ENCODE measurements around the gene SCAPER. TPM values are rescaled to one million over a fixed set of nuclear protein-coding genes. Genes with fewer than 3 reads are reported as not detected.

SCAPER gene
- total RNA-seq, 3 donors from 2014 or later, result 15.8 to 33.1 (median 33.0) TPM

DNA sequence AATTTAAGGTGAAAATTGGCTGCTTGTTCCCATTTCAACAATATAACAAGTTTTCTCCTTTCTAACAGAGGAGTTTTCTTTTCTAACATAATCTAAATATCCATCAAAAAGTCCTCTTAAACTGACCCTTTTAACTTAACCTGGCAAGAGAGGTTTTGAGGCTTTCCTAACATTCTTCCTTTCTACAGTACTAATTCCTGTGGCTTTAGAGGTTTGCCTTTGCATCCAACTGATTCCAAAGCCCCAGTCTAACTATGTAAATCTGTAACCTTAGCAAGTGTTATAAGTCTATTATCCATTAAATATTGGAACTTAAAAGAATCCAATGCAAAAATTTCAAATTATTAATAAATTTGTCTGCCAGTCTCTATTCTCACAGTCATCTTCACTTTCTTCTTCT, 434.4 kb downstream of the SCAPER start:
- intact Hi-C loops (cut with DNase I, micrococcal nuclease), result no loop called here
- Histone ChIP-seq H3K36me3 (ENCODE audit: low read depth) (no peaks in the 10 kb centered on the region), H3K4me3 (no peak overlapping the region), H3K4me1 (ENCODE audit: low read depth) (no peaks in the 10 kb centered on the region), H3K9me3 (peaks cover 7% of the 10 kb centered on the region)
- DNase-seq, result no peak
- TF ChIP-seq, protein P1, sequence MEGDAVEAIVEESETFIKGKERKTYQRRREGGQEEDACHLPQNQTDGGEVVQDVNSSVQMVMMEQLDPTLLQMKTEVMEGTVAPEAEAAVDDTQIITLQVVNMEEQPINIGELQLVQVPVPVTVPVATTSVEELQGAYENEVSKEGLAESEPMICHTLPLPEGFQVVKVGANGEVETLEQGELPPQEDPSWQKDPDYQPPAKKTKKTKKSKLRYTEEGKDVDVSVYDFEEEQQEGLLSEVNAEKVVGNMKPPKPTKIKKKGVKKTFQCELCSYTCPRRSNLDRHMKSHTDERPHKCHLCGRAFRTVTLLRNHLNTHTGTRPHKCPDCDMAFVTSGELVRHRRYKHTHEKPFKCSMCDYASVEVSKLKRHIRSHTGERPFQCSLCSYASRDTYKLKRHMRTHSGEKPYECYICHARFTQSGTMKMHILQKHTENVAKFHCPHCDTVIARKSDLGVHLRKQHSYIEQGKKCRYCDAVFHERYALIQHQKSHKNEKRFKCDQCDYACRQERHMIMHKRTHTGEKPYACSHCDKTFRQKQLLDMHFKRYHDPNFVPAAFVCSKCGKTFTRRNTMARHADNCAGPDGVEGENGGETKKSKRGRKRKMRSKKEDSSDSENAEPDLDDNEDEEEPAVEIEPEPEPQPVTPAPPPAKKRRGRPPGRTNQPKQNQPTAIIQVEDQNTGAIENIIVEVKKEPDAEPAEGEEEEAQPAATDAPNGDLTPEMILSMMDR (IDR thresholded peaks at IDR 0.05), result no peak
- ATAC-seq, result no peak

DNA sequence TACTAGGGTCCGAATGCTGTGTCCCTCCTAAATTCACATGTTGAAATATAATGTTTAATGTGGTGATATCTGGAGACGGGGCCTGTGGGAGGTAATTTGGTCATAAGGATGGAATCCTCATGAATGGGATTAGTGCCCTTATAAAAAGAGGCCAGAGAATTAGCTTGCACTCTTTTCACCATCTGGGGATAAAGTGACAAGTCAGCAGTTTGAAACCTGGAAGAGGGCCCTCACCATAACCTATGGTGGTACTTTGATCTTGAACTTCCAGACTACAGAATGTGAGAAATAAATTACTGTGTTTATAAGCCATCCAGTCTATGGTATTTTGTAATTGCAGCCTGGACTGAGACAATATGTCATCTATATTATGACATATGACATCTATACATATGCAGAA, 436.4 kb downstream of the SCAPER start:
- intact Hi-C loops (cut with DNase I, micrococcal nuclease), result no loop called here
- ATAC-seq (no peak), DNase-seq (no peak)
- Histone ChIP-seq H3K9me3 (peaks cover 10% of the 10 kb centered on the region), H3K4me1 (ENCODE audit: low read depth) (no peaks in the 10 kb centered on the region), H3K4me3 (no peak overlapping the region), H3K36me3 (ENCODE audit: low read depth) (no peaks in the 10 kb centered on the region)
- TF ChIP-seq, protein P1 (IDR thresholded peaks at IDR 0.05), result no peak

DNA sequence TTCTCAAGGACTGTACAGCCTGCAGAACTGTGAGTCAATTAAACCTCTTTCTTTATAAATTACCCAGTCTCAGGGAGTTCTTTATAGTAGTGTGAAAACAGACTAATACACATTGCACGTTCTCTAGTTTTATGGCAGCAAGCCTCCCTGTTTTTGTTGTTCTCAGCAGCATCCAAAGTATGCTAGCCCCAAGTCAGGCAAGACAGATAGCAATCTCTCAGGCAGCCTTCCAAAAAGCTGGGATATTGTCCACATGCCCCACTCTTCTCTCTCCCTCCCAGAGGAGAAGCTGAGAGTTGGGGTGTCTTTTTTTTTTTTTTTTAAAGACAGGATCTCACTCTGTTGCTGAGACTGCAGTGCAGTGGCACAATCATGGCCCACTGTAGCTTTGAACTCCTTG, 438.0 kb downstream of the SCAPER start:
- Histone ChIP-seq H3K36me3 (ENCODE audit: low read depth) (no peaks in the 10 kb centered on the region), H3K9me3 (peaks cover 10% of the 10 kb centered on the region), H3K4me1 (ENCODE audit: low read depth) (no peaks in the 10 kb centered on the region), H3K4me3 (no peak overlapping the region)
- ATAC-seq (no peak), DNase-seq (no peak)
- intact Hi-C loops (cut with DNase I, micrococcal nuclease), result no loop called here
- TF ChIP-seq, protein P1 (IDR thresholded peaks at IDR 0.05), result no peak

DNA sequence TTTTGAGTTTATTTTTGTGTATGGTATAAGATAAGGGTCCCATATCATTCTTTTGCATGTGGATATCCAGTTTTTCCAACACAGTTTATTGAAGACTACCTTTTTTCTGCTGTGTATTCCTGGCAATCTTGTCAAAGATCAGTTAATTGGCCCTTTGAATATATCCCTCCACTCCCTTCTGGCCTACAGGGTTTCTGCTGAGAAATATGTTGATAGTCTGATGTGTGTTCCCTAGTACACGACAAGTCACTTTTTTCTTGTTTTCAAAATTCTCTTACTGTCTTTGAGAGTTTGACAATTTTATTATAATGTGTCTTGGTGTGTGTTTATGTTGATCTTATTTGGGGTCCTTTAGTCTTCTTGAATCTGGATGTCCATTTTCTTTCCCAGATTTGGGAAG, 439.4 kb downstream of the SCAPER start:
- no peak for ATAC-seq
- TF ChIP-seq, protein P1 (IDR thresholded peaks at IDR 0.05), result no peak
- Histone ChIP-seq H3K9me3 (peaks cover 10% of the 10 kb centered on the region), H3K36me3 (ENCODE audit: low read depth) (no peaks in the 10 kb centered on the region), H3K4me3 (no peak overlapping the region), H3K4me1 (ENCODE audit: low read depth) (no peaks in the 10 kb centered on the region)
- intact Hi-C loops (cut with DNase I, micrococcal nuclease), result no loop called here
- DNase-seq, result no peak

DNA sequence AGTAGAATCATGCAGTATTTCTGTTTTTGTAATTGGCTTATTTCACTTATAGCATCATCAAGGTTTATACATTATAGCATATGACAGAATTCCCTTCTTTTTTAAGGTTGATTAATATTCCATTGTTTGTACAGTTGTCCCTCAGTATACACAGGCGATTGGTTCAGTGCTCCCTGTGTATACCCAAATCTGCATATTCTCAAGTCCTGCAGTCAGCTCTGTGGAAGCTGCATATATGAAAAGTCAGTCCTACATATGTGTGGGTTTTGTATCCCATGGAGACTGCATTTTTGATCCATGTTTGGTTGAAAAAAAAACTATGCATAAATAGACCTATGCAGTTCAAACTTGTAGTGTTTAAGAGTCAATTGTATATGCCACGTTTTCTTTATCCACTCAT, 440.9 kb downstream of the SCAPER start:
- peaks cover 10% of the 10 kb centered on the region for H3K9me3 ChIP-seq
- no peak for DNase-seq
- TF ChIP-seq, protein P1 (IDR thresholded peaks at IDR 0.05), result no peak
- intact Hi-C loops (cut with DNase I, micrococcal nuclease), result no loop called here
- H3K4me3 ChIP-seq, result no peak overlapping the region
- no peaks in the 10 kb centered on the region for H3K36me3 ChIP-seq (ENCODE audit: low read depth)
- no peak for ATAC-seq
- H3K4me1 ChIP-seq (ENCODE audit: low read depth), result no peaks in the 10 kb centered on the region

DNA sequence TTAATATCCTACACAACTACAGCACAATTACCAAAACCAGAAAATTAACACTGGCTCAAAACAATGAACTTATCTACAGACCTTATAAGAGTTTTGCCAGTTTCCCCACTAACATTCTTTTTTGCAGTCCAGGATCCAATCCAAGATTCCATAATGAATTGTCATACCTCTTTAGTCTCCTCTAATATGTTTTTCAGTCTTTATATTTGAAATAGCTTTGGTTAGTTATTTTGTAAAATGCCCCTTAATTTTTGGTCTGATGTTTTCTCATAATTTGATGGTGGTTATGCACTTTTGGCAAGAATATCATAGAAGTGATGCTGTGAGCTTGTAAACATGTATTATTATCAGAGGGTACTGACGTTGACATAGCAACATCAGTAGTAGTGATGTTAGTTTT, 444.3 kb downstream of the SCAPER start:
- H3K4me3 ChIP-seq, result no peak overlapping the region
- intact Hi-C loops (cut with DNase I, micrococcal nuclease), result no loop called here
- no peak for DNase-seq
- H3K36me3 ChIP-seq (ENCODE audit: low read depth), result no peaks in the 10 kb centered on the region
- peaks cover 5% of the 10 kb centered on the region for H3K9me3 ChIP-seq
- no peak for ATAC-seq
- TF ChIP-seq, protein P1 (IDR thresholded peaks at IDR 0.05), result no peak
- H3K4me1 ChIP-seq (ENCODE audit: low read depth), result no peaks in the 10 kb centered on the region
